HG02623 (cell line): ENCODE measurements around the gene SYT3.
"Not testable (repeated sequence)": the region's sequence is repeated elsewhere in the genome, so short reads cannot be mapped to it uniquely, and the experiment has no call there.

Experiments used
- ATAC-seq: cut with Tn5 transposase; IDR thresholded peaks from one replicate; pipeline ENCODE4 v1.9.1; 2021; ENCODE audit warnings: moderate library complexity; ENCODE audit not compliant: unreplicated experiment

SYT3 gene

GRCh38 chr19:50604264-50605073 is 35.2 kb downstream of the SYT3 start:
- not testable (repeated sequence) for ATAC-seq

GRCh38 chr19:50602935-50603334 is 36.7 kb downstream of the SYT3 start:
- ATAC-seq = no peak

GRCh38 chr19:50602496-50602895 is 37.2 kb downstream of the SYT3 start:
- no peak for ATAC-seq

DNA sequence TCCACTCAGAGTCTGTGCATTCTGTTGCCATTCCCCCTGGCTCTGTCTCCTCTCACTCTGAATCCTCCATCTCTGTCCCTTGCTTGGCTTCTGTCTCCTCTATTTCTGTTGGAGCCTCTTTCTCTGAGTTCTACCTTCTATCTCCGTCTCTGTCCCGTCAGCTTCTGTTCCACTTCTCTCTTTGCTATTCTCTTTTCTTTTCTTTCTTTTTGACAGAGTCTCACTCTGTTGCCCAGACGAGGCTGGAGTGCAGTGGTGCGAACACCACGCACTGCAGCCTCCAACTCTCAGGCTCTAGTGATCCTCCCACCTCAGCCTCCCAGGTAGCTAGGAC is 37.6 kb downstream of the SYT3 start:
- ATAC-seq = no peak

- ATAC-seq = no peak
Measured at GRCh38 chr19:50601407-50602088, 38.1 kb downstream of the SYT3 start.

GRCh38 chr19:50599427-50599826 is 40.3 kb downstream of the SYT3 start:
- no peak for ATAC-seq

- ATAC-seq = no peak
Measured at GRCh38 chr19:50590191-50590590, 49.5 kb downstream of the SYT3 start.

GRCh38 chr19:50581795-50582660 is 57.7 kb downstream of the SYT3 start:
- not testable (repeated sequence) for ATAC-seq

GRCh38 chr19:50580970-50581634 is 58.6 kb downstream of the SYT3 start:
- ATAC-seq = no peak

- ATAC-seq = no peak
Measured at GRCh38 chr19:50580240-50580639, 59.4 kb downstream of the SYT3 start.

GRCh38 chr19:50576769-50577168 is 62.9 kb downstream of the SYT3 start:
- ATAC-seq = not testable (repeated sequence)

GRCh38 chr19:50573741-50574461 is 65.8 kb downstream of the SYT3 start:
- ATAC-seq = no peak
